GM21528 (cell line): ENCODE results near the gene CNP.
"Not testable (repeated sequence)": the region's sequence is repeated elsewhere in the genome, so short reads cannot be mapped to it uniquely, and the experiment has no call there.

ENCODE experiments used
- ATAC-seq: cut with Tn5 transposase; IDR thresholded peaks from one replicate; pipeline ENCODE4 v1.9.1; 2021; ENCODE audit warnings: mild to moderate bottlenecking, moderate library complexity; ENCODE audit not compliant: unreplicated experiment, low FRiP score

The CNP gene

DNA sequence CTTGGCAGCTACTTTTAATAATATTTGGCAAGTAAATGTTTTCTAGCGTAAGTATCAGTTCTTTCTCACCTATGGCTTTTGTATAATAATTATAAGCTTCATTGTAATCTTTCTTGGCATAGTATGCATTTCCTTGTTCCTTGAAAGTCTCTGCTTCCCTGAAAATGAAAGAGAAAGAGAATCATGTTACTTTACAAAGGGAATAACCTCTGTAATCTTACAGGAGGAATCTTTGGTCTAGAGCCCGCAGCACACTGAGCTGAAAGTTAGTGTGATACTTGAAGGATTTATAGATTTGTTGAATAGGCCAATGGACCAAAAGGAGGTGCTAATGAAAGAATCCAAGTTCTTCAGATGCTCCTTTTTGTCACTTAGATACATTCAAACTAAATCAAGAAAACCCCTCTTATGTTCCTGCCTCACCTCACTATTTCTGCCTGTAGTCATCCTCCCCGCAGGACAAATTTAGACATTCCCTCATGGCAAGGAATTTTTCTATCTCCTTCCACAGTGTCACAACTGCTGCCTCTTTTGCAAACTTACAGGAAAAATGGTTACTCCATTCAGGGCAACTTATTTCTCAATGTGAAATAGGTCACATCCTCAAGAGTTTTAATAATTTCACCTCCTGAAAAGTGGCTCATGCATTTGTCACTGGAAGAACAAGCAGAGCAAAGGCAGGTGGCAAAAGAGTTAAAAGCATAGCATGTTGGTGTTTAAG, 34.0 kb downstream of the CNP start:
- ATAC-seq: no peak

DNA sequence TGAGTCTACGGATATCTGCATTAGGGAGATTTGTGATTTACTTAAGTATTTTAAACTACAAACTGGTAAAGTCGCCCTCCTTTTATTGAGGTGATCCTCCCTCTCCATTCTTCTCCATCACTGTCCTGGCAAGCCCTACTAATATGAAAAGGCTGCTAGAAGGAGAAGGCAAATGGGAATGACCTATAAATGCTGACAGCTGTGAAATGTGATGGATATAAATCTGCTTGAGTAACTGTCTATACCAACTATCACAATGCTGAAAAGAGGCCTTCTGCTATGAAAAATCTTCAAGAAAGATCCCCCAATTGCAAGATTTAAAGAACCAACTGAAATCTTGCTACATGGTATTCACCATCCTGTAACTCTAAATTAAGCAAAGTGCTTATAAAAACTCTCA, 35.1 kb downstream of the CNP start:
- no peak for ATAC-seq

DNA sequence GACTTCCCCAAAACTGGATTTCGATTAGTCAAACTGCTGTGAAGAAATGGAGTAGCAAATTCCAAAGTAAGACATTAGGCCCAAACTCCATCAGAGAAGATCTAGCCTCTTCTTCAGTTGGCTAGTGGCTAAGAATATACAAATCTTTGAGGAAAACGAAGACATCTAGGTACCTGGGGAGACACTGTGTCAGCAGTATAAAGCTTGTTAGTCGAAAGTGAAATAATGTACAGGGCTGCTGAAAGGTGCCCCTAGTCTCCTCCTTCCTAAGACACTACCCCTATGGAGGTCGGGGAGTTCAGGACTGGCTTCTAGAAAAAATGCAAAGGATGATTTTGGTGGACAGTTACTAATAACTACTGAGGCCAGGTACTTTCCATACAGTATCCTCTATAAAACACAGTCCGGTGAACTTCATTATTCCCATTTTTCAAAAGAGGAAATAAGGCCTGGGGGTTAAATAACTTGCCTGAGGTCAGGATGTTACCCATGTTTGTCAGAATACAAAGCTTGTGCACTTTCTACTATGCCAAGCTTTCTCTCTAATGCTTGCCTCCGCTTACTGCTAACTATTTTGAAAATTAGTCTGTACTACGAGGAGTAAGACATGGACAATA, 35.7 kb downstream of the CNP start:
- no peak for ATAC-seq

DNA sequence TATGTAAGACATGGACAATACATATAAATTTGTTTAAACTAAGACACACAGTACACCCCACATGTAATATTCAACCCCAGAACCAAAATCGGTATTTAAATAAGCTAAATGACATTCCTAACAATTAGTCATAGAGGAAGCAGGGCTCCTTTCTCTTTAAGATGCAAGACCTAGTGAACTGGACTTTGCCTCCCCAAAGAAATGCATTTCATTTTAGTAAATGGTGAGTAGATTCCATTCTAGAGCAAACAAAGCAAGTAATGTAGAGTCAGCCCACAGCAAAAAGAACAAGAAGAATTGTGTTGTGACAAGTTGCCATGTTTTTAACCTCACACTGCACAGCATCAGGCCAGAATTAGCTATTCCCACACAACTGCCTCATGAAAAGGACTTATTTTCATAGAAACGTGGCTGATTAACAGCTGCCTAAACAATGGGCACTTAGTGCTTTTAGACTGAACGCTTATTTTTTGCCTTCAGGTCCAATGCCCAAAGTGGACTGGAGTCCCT, 36.3 kb downstream of the CNP start:
- no peak for ATAC-seq

DNA sequence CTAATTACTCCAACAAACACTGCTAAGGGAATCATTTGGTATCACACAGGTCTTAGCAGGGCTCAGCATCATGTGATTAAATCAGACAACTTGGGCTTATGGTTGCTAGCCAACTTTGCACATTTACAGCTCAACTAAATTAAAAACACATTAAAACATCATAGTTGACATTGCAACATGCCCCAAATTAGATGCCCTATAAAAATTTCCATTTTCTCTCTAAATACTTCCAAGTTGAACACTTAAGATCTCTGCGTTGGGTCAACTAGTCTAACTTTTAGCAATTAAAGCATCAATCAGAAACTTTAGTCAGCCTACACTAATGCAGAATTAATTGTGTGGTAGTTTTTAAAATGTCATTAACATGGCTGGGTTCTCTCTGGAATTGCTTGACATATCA, 38.6 kb downstream of the CNP start:
- no peak for ATAC-seq

DNA sequence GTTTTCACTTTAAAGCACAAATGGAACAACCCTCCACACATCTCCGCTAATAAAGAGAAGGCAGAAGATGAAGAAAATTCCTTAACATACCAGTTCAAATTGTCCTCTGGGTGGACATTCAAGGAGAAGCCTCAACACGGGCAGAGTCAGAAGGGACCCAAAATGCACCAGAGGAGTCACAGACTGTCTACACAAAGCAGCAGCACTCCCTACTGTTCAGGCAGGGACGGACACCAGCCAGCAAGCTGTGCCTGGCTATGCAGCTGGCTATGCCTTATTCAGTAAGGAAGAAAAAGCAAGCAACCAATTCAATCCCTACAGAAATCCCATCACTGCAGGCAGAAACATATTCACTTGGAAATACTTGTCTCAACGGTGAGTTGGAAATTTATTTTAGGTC, 42.6 kb downstream of the CNP start:
- no peak for ATAC-seq

DNA sequence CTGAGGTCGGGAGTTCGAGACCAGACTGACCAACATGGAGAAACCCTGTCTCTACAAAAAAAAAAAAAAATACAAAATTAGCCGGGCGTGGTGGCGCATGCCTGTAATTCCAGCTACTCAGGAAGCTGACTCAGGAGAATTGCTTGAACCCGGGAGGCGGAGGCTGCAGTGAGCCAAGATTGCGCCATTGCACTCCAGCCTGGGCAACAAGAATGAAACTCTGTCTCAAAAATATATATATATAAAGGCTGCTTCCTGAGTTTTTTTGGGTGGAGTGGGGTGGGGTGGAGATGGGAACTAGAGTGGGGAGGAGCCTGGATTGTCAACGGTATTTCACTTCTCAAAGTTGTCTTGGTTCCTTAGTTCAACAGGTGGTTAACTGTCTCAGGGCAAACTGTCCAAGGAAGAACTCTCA, 43.7 kb downstream of the CNP start:
- not testable (repeated sequence) for ATAC-seq

DNA sequence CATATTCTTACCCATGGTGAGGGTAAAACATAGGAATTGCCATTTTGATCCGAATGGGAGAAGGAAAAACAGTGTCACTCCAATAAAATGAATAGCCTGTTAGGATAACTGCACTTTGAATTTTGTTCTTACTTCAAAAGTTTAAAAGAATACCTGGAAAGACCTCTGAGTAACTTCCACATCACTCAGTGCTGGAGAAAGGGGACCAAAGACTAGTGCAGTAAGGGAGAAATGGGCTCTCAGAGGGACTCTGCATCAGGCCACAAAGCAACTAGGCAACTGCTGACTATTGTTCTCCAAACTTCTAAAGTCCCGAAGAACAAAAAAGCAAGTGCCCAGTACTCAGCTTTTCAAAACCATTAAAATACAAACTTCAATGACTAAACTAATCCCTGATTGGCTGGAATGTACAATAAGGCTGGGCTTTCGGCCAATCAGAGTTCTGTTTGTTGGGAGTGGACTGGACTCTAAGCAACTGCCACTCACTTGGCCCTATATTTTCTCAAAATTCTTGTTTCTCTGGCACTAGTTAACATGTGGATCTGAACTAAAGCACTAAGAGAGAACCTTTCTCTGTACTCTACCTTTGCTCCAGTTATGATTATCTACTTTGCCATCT, 44.4 kb downstream of the CNP start:
- no peak for ATAC-seq

DNA sequence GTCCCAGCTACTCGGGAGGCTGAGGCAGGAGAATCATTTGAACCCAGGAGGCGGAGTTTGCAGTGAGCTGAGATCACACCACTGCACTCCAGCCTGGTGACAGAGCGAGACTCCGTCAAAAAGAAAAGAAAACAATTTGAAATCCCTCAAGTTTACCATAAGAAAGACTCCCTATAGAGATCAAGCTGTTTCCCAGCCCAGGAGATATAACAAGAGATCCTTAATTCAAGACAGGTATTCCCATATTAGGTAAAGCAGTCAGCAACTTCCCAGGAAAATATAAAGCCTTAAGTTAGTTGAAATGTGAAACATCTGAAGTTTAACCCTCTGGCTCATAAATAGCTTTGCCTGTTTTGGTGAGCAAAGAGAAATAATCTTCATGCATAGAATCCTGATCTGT, 45.8 kb downstream of the CNP start:
- not testable (repeated sequence) for ATAC-seq

DNA sequence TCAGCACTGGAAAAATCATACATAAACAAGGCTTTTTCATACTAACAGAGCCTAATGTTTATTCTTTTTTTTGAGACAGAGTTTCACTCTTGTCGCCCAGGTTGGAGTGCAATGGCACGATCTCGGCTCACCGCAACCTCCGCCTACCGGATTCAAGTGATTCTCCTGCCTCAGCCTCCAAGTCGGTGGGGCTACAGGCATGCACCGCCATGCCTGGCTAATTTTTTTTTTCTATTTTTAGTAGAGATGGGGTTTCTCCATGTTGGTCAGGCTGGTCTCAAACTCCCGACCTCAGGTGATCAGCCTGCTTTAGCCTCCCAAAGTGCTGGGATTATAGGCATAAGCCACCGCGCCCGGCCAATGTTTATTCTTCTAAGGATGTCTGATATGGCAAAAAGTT, 47.1 kb downstream of the CNP start:
- ATAC-seq: not testable (repeated sequence)

DNA sequence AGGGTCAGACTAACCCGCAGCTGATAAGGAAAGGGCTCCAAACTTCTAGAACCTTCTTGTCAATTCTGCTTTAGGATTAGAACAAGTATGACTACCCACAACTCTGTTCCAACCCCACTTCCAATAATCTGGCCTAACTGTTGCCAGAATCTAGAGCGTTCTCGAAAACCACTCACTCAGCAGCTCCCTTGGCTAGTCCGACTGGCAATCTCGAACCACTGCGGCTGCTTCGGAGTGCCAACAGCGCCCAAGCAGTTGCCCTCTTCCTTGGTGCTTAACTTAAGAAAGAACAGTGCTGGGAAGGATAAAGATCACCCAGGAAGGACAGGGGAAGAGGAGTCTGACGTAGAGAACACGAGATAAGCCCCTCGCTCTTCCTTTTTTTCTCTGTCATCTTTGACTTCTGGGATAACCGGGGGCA, 49.8 kb downstream of the CNP start:
- ATAC-seq: no peak

DNA sequence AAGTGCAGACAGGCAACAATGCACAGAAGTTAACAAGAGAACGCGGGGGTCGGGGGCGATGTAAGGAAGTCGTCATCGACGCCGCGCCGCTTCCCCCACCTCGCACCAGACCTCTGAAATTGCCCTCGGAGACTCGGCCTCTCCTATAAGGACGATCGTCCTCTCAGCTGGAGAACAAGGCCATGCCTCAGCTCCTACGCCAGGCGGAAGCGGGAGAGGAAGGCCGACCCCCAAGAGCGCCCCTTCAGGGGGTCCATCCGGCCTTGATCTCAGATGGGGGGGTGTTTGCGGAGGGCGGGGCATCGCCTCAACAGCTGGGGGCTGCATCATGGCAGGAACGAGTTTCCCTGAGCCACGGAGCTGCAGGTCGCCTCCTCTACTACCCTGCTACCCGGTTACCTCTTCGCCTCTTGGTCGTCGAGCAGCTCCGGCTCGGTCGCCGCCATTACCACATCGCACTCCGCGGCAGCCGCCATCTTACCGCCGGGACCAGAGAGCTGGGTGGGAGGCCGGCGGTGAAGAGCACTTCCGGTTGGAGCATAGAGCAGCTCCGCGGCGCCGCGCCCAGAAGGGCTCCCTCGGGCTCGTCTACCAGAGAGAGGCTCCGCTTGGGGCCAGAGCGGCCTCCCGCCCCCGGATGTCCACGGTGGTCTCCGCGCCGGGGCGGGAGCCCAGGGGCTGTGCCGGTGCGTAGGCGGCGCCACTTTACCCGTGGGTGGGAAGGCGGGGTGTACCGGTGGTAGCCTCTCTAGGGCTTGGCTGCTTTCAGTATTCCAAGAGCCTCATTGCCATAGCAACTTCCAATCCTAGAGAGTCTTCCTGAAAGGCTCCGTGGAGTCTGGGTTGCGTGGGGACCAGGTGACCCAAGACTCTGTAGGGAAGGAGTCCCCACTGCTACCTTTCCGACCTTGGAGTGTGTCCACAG, 50.6 kb downstream of the CNP start, which contains the start of gene DNAJC7:
Gene DNAJC7 (minus strand): TSS at position 499 of the 925 bp plus-strand sequence. CDS start 23 bp downstream, at position 476.
- ATAC-seq: peak; percentile 70

DNA sequence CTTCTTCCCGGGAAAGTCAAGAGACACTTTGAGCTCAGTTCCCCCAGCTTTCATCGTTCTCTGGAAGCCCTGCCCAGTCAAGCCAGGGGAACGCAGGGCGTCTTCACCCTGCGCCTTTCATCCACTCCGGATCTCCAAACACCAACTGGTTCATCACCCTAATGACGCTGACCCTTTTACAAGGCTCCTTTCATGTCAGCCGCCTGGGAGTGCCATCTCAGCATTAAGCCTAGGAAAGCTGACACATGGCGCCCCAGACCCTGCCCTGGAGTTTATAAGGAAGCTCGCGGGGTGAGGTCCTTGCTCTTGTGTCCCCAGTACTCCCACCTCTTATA, 51.2 kb downstream of the CNP start:
- no peak for ATAC-seq

DNA sequence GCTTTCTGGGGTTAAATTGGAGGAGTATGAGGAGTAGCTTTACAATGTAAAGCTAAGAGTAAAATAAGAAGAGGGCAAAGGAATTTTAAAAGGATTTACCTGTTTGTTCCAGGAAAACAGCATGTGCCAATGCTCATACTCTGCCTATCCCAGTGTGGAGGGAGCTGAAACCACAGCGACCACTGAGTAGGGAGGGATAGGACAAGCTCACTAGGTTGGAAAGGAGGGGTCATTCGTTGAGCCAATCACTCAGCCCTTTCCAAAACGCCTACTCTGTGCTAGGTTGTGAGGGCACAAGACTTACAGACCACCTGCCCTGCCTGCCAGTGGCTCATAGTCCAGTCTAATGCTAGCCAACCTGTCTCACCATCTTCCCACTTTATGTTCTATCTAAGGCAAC, 51.7 kb downstream of the CNP start:
- no peak for ATAC-seq

DNA sequence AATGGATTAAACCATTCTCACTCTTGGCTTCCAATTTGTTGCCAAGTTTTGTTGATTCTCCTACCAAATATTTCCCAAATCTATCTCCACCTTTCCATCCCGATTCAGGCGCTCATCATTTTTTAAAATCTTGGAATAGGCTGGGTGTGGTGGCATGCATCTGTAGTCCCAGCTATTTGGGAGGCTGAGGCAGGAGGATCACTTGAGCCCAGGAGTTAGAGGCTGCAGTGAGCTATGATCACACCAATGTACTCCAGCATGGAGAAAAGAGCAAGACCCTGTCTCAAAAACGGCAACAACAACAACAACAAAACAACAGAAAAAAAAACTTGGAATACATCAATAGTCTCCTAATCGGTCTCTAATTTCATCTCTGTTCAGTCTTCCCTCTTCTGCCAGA, 52.4 kb downstream of the CNP start:
- no peak for ATAC-seq

DNA sequence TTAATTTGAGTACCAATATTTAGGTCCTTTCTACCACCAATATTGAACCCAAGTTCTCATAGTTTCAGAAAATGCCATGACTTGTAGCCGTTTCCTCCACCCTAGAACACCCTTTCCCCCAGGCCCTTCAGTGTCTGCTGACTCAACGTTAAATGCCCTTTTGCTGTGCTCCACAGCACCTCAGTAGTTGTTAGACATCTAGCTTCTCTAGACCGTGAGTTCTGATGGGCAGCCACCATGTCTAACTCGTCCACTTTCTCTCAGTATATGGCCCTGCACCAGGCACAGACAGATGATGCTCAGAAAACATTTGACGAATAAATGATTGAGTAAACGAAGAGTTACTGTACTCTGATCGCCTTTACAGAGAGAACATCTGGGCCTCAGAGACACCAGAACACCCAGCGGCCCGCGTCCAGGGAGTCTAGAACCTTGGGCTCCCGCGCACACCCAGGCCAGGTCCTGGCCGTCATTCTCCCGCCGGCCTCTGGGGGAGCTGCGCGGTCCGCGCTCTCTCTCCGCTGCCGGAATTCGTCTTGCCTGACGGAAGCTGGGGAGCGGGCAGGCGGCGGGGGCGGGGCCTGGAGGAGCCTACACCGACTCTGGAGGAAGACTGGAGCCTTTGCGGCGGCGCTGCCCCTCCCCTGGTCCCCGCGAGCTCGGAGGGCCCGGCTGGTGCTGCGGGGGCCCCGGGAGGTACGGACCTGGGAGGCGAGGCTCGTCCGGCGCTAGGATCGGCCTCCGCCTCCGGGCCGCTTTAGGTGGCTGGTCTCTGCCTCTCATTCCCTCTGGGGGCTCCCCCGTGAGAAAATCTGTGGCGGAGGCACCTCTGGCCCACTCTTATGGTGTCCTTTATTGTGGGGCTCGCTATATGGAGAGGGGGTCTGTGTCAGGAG, 53.2 kb downstream of the CNP start, which contains the start of gene NKIRAS2:
Gene NKIRAS2 (plus strand): TSS at position 582 of the 896 bp plus-strand sequence. CDS start 1,488 bp downstream, outside the sequence.
- ATAC-seq: no peak

DNA sequence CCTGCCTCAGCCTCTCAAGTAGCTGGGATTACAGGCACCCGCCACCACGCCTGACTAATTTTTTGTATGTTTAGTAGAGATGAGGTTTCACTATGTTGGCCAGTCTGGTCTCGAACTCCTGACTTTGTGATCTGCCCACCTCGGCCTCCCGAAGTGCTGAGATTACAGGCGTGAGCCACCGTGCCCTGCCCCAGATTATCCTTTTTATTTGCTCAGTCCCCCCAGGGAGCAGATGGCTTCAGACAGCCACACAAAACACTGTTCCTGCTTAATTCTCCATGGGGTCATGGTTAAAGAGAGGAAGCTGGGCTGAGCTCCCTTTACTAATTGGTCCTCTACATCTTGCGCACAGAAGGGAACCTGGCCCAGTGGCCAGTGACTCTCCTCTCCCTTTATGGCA, 54.2 kb downstream of the CNP start:
- ATAC-seq: not testable (repeated sequence)

DNA sequence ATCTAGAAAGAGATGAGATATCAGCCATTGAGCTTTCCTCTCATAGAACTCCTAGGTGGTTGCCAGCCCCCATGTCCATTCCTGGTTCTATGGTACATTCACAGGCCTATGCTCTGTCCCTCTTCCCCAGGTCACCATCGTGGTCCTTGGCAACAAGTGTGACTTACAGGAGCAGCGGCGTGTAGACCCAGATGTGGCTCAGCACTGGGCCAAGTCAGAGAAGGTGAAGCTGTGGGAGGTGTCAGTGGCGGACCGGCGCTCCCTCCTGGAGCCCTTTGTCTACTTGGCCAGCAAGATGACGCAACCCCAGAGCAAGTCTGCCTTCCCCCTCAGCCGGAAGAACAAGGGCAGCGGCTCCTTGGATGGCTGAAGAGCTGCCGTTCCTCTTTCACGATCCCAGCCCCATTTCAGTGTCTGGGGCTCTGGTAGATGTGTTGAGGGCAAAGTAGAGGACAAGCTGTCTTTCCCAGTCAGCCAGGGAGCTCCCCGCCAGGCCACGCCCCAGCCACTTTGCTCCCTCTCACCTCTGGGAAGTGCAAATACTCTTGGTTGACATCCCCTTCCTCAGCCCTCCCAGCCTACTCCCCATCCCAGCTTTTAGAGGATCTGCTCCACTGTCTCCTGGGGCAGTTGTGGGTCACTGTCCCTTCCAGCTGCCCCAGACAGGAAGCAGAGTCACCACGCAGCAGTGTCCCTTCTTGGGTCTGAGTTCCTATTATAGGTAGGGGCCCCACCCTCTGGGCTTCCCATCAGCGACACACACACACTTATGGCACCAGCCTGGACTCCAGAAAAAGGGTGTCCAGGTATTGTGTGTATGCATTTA, 57.1 kb downstream of the CNP start:
- no peak for ATAC-seq

DNA sequence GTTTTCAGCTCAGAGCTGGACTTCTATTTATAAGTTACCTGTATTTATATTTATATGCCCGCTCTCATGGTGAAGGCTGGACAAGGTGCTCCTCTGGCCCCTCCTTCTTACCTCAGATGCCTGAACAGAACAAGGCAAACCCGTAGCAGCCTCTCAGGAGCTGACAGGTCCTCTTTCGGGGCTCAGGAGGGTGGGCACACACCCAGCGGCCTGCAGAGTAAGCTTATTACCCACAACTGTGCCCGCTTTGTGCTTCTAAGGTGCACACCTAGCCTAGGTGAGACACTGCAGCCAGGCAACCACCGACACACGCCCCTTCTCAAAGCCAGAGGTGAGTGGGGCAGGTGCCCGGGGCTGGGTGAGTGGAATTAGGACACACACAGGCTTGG, 58.6 kb downstream of the CNP start:
- ATAC-seq: no peak
